HG03432 (cell line): Measurements from ENCODE around the gene C6orf132.
"Not testable (repeated sequence)": the region's sequence is repeated elsewhere in the genome, so short reads cannot be mapped to it uniquely, and the experiment has no call there.

ENCODE experiments used
- ATAC-seq: cut with Tn5 transposase; IDR thresholded peaks from one replicate; pipeline ENCODE4 v1.9.1; 2021; ENCODE audit warnings: mild to moderate bottlenecking, moderate library complexity; ENCODE audit not compliant: unreplicated experiment

Gene C6orf132, protein sequence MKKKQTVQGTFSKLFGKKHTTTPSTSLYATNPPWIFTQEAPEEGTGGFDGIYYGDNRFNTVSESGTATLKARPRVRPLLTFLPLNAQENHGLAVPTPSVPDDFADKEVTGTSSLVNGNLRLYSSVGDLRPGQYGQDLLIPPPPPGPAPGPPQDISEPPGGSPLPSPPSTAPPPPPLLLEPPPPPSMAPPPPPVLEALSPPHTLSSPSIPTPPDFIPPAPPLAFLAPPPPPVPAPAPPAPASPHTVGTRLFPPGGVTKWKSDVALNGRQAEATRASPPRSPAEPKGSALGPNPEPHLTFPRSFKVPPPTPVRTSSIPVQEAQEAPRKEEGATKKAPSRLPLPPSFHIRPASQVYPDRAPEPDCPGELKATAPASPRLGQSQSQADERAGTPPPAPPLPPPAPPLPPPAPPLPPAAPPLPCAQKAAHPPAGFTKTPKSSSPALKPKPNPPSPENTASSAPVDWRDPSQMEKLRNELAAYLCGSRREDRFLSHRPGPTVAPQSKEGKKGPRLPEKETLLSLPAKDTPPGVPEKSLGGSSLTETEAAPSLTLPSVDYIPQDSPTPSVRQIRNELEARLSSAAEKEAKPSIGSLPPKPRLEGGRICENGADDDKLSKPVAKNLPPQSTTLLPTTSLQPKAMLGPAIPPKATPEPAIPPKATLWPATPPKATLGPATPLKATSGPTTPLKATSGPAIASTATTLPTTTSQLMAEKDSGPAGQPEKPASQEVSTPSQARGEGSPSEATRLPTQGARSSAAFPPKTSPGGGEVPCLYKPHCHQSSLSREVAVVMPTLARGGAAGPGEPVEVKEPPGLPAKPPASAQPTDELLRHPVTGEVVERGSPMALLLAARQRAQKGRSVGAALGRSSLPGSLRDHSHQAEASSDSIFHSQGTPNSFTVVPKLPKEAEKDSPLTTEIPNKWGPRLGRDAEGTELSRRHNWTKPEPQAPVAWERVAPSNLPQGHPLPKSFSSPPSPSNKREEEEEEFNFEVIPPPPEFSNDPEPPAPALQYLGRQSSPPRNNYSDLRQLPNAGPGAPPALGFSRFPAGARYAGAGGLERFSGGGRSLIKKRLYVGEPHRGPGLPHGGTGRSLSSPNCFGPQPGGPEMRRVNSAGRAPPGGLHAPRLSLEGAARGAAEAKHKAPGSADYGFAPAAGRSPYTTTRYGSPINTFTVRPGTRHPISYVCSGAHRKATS

DNA sequence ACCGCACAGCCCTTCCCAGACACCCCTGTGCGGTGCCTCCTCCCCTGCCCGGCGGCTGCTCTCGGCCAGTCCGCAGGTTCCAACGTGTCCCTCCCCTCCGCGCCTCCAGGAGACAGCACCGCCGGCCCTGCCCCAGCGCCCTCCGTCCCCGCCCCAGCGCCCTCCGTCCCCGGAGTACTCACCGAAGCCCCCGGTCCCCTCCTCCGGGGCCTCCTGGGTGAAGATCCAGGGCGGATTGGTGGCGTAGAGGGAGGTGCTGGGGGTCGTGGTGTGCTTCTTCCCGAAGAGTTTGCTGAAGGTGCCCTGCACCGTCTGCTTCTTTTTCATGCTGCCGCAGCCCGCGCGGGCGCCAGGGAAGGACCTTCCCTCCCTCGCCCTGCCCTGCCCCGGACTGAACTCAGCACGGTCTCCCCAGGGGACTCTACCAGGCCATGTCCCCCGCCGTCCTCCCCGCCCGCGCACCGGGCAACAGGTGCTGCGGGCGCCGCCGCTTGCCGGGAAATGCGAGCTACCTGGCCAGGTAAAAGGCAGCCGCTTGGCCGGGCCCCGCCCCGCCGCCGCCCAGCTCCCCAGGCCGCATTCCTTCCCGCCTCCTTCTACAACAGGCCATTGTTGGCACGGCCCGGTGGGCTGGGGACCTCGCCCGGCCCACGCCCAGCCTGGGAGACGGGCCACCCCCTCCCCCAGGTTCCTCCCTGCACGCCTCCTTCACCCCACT is at the start of gene C6orf132:
TSS of gene C6orf132 (minus strand) at position 503 of the 718 bp plus-strand sequence. CDS start at position 327, 176 bp downstream.
- no peak for ATAC-seq

DNA sequence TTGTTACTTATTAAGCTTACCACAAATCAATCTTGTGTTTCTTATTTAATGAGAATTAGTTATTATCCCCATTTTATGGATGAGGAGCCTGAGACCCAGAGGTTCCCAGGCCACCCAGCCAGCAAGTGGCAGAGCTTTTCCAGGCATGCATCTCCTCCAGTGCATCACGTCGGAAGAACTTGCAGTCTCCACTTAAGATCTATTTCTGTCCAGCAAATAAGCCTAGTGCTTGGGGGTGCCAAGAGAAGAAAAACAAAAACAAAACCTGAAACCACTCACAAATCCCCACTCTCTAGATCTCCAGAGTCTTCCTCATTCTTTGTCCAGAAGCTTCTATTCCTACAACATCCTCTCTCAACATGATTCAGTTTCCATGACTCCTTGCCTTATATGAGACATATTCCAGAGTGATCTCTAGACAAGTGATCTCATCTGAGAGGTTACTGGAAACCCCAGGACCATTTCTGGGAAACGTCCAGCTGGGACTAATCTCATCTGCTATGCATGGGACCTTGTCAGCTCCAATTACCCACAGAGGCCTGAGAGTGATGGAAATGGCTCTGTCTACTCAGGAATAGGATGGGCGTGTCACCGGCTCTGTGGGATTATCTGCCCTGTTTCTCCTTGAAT is 48.2 kb upstream of the C6orf132 start:
- no peak for ATAC-seq

DNA sequence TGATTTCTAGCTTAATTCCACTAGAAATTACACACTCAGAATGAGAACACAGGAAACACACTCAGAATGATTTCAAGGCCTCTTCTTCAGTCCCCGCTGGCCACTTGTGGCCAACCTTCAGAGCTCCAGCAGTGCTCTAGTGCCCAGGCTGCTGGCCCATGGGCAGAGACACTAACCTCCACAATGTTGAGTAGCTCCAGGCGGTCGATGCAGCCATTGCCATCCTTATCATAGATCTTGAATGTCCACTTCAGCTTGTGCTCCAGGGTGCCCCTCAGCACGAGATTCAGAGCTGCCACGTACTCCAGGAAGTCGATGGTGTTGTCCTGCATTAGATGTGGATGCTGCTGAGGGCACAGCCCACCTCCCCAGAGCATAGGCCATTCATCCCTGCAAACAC is 46.0 kb upstream of the C6orf132 start:
- no peak for ATAC-seq

DNA sequence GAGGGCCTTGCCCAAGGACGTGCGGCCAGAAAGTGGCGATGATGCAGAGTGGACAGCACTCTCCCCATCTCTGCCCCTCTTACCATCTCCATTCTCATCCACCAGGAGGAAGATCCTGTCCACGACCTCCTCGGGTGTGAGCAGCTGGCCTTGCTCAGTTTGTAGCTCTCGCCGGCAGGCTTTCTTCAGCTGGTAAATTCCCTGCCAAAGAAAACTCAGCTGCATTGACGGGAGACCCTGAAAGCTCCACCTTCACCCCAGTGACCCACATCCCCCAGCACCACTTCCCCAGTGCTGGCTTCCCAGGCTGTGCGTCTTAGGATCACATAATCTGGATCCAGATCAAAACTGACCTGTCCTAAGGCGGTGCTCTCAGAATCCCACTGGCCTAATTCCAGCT is 43.2 kb upstream of the C6orf132 start:
- no peak for ATAC-seq

DNA sequence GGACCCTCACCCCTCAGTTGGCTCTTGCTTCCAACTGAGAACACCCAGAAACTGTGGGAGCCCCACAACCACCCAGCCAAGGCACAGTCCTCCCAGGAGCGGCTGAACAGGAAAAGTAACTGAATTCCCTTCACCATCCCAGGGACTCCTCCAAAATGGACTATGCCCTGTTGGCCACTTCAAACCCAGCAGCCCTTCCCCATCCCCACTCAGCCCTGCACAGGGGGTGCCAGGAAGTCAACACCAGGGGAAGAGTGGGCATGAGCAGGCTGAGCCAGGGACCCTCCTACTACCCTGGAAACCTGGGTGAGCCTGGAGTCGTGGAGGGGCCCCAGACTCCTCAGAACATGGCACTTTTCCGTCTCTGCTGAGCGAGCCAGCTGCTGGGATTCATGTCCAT is 42.1 kb upstream of the C6orf132 start:
- ATAC-seq, result no peak

DNA sequence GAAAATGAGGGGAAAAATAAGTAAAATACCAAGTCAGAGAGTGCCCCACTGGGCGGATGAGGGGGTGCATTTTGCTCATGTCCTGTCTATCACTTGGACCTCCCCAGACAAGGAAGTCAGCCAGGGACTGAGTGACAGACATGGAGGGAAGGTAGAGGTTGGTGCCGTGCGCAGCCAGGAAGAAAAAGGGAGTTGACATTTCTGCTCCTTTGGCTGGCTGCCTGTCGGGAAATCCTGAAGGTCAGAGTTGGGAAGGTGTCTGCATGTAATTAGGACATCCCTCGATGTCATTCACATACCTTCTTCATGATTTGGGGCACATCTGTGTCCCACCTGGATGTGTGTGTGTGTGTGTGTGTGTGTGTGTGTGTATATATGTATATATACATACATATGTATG is 39.7 kb upstream of the C6orf132 start:
- ATAC-seq, result no peak

DNA sequence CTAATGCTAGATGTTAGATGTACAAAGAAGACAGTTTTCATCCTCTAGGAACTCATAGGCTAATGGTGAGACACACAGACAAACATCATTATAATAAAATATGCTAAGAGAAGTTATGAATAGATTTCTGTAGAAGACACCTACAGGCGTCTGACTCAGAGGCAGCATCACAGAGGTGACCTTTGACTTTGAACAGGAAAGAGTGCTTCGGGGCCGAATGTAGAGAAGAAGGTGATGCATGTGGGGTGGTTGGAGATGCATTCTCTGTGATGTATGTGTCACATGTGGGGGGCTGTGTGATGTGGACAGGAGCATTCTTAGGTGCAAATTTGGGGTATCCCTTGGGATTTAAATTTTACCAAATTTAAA is 37.5 kb upstream of the C6orf132 start:
- no peak for ATAC-seq

DNA sequence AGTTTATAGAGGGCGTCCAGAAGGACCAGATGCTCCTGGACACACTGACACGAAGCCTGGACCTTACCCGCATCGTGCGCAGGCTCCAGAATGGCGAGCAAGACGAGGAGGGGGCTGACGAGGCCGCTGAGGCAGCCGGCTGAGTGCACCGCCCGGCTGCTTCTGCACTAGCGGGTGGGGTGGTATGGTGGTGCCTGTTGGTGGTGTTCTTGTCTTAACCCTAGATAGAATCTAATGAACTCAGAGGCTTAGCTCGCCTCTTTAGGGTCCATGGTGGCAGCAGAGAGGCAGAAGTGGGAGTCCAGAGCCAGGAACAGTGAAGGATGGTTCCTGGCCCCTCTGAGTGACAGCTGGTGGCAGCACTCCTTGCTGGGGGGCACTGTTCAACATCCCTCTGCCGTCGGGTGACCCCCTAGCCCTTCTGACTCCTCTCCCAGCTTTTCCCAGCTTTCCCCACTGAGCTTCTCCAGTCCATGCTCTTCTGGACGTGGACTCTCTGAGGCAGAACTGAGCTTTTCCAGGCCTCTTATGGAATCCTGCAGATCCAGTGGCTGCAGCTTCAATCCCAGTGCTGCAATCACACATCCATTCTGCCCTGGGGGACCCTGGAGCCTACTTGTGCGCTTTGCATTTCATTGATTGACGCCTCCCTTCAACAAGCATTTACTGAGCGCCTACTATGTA is 37.0 kb upstream of the C6orf132 start:
- no peak for ATAC-seq

DNA sequence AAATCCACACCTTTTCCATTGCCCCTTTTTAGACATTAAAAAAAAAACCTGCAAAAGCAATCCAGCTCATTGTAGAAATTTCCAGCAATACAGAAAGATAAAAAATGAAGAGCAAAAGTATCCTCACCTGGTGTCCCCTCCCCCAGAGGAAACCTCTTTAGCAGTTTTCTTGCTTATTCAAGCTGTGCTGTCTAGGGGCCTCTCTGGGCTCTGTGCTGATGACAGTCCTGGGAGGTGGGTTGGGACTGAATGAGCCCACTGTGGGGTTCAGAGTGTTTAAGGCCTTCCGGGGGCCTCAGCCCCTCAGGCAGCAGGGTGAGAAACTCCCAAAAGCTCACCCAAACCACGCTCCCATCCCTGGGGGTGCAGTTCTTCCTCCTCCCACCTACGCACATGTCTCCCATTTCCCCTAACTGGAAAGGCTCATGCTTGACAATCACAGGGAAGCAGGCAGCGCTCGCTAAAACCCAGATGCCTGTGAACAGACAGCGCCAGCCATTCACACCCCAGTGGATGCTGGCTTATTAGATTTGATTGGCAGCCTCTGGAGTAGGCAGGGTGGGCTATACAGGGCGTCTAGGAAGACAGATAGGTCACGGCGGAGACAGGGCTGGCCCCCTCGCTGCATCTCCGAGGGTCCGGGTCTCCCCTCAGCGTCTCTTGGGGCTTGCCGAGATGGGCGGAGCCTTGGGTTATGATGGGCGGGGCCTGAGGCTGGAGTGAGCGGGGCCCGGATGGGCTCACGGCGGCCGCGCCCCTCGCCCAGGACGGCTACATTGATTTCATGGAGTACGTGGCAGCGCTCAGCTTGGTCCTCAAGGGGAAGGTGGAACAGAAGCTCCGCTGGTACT is 35.3 kb upstream of the C6orf132 start:
- ATAC-seq, result no peak

DNA sequence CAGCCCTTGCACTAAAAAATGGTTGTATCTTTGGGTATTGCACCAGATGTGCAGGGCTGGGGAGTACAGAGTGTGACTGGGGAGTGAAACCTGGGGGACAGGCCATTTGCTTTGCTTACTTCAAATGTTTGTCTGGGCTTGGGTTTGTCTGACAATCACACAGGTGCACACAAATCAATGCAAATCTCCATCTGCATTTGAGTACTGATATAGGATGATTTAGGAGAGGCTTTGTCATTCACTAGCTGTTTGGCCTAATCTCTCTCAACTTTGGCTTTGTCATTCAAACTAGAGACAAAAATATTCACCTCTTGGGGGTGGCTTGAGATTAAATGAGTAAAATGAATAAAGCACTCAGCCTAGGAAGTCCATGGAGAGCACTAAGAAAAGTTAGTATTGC is 34.6 kb upstream of the C6orf132 start:
- ATAC-seq, result no peak

DNA sequence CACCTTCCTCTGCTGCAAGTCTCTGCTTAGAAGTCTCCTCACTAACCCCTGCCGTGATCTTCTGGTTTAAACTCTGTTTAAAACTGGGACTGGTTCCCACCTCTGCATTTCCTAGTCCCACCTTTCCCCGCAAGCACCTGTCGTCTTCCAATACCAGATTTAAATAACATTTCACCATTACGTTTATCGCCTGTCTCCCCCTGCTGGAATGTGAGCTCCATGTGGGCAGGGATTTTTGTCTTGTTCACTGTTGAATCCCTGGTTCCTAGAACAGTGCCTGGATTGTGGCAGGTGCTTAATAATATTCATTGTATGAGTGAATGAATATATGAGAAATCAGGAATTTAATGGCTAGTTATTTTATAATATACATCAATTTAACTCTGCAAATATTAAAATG is 33.4 kb upstream of the C6orf132 start:
- no peak for ATAC-seq

DNA sequence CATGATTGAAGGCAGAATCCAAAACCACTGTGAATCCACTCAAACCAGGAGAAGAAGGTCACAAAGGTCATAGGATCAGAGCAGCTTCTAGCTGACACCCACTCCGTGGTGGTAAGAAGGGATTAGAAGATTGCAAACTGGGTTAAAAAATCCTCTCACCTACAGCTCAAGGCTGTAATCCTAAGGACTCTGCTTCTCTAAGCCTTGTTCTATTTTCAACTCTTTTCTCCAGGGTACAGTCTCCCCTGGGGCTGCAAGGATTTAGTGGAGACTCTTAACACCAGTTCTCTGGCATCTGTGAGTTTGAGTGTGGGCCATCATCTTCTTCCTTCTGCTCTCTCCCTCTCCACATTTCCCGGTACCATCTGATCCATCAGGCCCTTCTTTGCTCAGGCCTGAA is 30.7 kb upstream of the C6orf132 start, which contains the start of gene GUCA1A:
TSS of gene GUCA1A (plus strand) at position 264 of the 400 bp plus-strand sequence. CDS start 250 bp downstream, outside the sequence.
- ATAC-seq, result no peak

DNA sequence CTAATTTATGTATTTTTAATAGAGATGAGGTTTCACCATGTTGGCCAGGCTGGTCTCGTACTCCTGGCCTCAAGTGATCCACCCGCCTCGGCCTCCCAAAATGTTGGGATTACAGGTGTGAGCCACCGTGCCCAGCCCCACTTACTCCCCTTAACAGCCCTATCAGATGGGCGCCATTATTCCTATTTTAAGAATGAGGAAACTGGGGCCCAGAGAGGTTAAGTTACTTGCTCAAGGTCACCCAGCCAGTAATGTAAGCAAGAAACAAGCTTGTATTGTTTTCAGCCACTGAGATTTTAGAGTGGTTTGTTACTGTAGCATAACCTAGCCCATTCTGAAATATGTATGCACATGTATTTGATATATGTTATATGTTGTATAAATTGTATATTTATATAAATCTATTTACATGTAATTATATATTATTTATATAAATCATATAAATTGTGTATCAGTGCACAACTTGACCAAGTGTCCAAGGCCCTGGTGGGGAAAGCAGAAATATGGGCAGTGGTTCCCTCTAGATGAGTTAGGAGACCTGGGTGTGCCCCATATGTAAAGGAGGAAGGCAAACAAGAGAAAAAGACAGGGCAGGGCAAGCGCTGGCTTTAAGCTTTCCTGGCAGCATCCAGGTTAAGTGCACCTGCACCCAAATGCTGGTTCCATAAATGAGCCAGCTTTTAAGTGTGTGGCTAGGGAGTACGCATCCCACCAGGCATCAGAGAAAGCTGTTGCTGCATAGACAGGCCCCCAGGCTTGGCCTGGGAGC is 29.6 kb upstream of the C6orf132 start:
- no peak for ATAC-seq

DNA sequence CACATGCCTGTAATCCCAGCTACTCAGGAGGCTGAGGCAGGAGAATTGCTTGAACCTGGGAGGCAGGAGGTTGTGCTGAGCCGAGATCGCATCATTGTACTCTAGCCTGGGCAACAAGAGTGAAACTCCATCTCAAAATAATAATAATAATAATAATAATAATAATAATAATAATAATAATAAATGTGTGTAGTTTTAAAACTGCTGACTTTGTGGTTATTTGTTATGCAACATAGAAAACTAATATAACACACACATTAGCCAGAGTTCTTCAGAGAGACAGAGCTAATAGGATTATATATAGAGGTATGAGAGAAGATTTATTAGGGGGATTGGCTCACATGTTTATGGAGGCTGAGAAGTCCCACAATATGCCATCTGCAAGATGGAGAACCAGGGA is 27.4 kb upstream of the C6orf132 start:
- ATAC-seq, result not testable (repeated sequence)

DNA sequence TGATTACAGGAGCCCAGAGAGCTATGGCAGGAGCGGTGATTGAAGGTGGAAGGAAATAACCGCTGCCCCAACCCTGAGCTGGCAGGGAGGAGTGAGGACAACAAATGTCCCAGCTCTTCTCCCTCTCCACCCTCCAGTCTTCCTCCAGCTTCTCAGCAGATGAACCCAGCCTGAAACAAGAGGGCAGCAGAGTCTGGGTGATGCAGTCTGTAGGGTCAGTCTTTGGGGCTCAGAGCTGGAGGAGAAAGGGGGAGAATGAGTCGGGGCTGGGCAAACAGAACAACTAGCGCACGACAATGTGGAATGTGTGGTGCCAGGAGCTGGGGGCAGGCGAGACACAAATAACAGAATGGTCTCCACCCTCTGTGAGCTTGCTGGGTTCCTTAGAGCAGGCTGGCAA is 26.2 kb upstream of the C6orf132 start:
- ATAC-seq, result no peak

DNA sequence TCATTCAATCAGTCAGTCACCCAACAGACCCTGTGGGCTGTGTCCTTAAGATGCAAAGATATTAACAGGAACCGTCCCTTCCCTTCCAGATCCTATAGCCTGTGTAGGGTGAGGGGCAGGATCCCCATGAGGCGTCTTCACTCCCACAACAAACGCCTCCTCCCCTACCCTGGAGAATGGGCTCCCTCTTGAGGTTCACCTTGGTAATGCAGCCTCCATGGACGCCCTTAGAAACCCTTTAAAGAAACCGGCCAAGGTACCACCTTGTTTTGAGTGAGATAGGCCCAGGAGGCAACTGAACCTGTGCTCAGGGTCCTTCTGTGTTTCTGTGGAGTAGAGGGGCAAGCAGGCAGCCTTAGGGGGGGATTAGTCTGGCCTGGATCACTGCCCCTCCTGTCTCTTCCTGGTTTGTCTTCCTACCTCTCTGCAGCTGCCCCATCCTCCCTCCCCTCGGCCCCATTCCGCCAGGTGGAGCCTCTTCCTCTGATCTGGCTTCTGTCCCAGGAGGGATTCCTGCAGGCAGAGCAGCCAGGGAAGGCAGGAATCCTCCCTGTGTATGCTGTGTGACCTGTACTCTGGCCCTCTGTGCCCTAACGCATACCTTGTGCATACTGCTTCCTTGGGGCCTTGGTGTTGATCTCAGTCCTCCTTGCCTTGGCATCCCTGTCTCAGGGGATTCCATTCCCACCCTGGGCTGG is 24.2 kb upstream of the C6orf132 start:
- no peak for ATAC-seq

DNA sequence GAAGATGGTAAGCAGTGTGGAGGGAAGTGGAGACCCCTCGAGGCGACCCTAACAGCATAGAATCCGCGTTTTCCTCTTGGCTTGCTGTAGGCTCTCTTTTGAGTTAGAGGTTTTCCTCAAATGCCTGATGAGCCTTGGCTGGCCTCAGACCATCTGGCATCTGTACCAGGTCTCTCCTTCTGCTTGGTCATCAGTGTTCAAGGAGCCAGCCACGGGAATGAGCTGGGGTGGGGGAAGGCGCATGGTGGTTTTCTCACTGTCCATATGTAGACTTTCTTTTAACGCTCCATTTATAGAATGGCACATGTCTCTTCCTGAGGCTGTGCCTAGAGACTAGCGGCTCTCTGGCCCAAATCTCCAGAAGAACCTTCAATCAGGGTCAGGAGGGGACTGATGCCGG is 22.6 kb upstream of the C6orf132 start:
- ATAC-seq, result no peak
